Occipital lobe (tissue), 2 donors: Measurements from ENCODE around the gene ERCC5. TPM values are rescaled to one million over a fixed set of nuclear protein-coding genes. Genes with fewer than 3 reads are reported as not detected.

ENCODE experiments used
- DNase-seq: peaks from one replicate; lab custom pipeline; 2025; lab: John Stamatoyannopoulos, UW
- total RNA-seq: library from RNA; depleted of rRNA; stranded (reverse); fragments of >200 nt; gene quantifications from one replicate; pipeline ENCODE4 v1.2.3, GENCODE V29; 2014

The ERCC5 gene
- total RNA-seq, 1 donor from 2014 or later: 70.0 TPM

GRCh38 chr13:102917019-102917418 lies 71.2 kb downstream of the ERCC5 start:
- no peak for DNase-seq

- DNase-seq: no peak
Observed at GRCh38 chr13:102922184-102922583, 76.4 kb downstream of the ERCC5 start.

Other genes starting within 250 kb of the ERCC5 start
- gene TPP2, start 249.0 kb upstream of the ERCC5 start, total RNA-seq: 68.9 TPM
- gene METTL21C, start 151.0 kb upstream of the ERCC5 start, total RNA-seq: not detected
- gene TEX30, start 72.2 kb upstream of the ERCC5 start, total RNA-seq: 12.8 TPM
- gene POGLUT2, start 47.1 kb upstream of the ERCC5 start, total RNA-seq: 11.5 TPM
- gene BIVM, start 46.9 kb upstream of the ERCC5 start, total RNA-seq: 65.2 TPM
- gene SLC10A2, start 220.4 kb downstream of the ERCC5 start, total RNA-seq: not detected